Mucosa of rectum (tissue), 2 donors: ENCODE data around the gene PMS2.
"Not testable (repeated sequence)": the region's sequence is repeated elsewhere in the genome, so short reads cannot be mapped to it uniquely, and the experiment has no call there.

Experiments
- H3K27ac ChIP-seq, 2 donors: one replicate each; pipeline ENCODE4 v1.7.0; 2013; ENCODE audit warnings: inconsistent platforms in 2 of 2, low read depth in 2 of 2, low read length in 2 of 2
- H3K27me3 ChIP-seq, 2 donors: one replicate each; pipeline ENCODE4 v1.7.0; 2013; ENCODE audit warnings: low read length in 2 of 2; ENCODE audit not compliant: control insufficient read depth in 2 of 2, insufficient read depth in 2 of 2
- H3K36me3 ChIP-seq, 2 donors: one replicate each; pipeline ENCODE4 v1.7.0; 2013; ENCODE audit warnings: low read length in 2 of 2; ENCODE audit not compliant: control insufficient read depth in 2 of 2, insufficient read depth in 2 of 2
- H3K4me1 ChIP-seq, 2 donors: one replicate each; pipeline ENCODE4 v1.7.0; 2013; ENCODE audit warnings: low read length in 2 of 2, mild to moderate bottlenecking in 1 of 2; ENCODE audit not compliant: control insufficient read depth in 2 of 2, insufficient read depth in 2 of 2
- H3K4me3 ChIP-seq, 2 donors: one replicate each; pipeline ENCODE4 v1.7.0; 2013; ENCODE audit warnings: low read length in 2 of 2
- H3K9ac ChIP-seq, 2 donors: one replicate each; pipeline ENCODE4 v1.7.0; 2013; ENCODE audit warnings: low read length in 2 of 2, low read depth in 1 of 2, mild to moderate bottlenecking in 1 of 2
- H3K9me3 ChIP-seq, 2 donors: one replicate each; pipeline ENCODE4 v1.7.0; 2013; ENCODE audit warnings: low read length in 2 of 2; ENCODE audit not compliant: control insufficient read depth in 2 of 2
- donor health status: healthy.
- donor health status: Normal muscosa, but diverticular disease.

The PMS2 gene

DNA sequence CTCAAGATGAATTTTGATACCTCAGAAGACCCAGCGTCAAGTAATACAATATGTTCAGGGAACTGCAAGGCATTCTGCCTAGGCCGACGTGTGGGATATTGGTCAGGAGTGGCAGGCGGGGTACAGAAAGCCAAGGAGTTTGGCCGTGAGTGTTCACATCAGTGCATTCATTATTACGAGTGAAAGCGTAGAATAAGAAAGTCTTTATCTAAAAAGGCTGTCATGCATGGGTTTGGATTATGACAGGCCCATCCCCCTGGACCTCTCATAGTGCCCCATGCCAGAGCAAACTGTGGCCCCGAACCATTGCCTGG is 7.8 kb upstream of the PMS2 start:
- Histone ChIP-seq H3K9me3 (no peaks in the 10 kb centered on the region), H3K27me3 (no peaks in the 10 kb centered on the region), H3K4me3 (no peak overlapping the region), H3K27ac (no peak overlapping the region), H3K4me1 (peaks cover 6 to 23% of the 10 kb centered on the region in 2 donors), H3K9ac (no peak overlapping the region), H3K36me3 (peaks cover 28 to 46% of the 10 kb centered on the region in 2 donors)

DNA sequence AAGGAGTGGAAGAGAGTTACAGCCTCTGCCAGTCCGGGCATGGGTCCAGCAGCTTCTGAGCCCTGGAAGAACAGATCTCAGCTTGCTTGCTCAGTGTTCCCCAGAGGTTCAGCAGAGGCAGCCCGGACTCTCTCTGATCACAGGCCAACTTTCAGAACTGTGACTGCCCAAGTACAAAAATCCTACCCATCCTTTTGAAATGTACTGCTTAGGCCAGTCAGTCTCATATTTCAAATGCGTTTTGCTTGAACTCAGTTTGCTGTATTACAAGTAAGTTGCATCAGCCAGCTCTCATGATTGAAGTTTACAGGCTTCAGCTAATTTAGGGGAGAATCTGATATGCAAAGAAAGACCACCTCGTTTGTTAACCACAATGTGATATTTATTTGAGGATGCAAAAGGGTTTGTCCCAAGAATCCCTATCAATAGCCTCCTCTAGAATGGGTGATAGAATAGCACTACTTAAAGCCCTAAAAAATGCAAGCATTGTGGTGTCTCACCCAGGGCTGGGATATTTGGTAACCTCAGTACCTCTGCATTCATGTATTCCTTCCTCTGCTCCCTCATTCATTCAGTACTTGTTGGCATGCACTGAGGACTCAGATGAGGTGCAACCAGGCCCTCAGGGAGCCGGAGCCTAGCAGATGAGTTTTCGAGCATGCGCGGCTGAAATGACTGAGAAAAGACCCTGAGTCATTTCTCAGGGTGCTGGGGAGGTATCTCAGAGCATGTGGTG is 7.2 kb upstream of the PMS2 start:
- no peak overlapping the region for H3K4me3 ChIP-seq
- no peak overlapping the region for H3K9ac ChIP-seq
- H3K36me3 ChIP-seq, result peaks cover 24 to 42% of the 10 kb centered on the region in 2 donors
- H3K4me1 ChIP-seq, result peaks cover 6 to 24% of the 10 kb centered on the region in 2 donors
- H3K27ac ChIP-seq, result no peak overlapping the region
- no peaks in the 10 kb centered on the region for H3K9me3 ChIP-seq
- no peaks in the 10 kb centered on the region for H3K27me3 ChIP-seq

DNA sequence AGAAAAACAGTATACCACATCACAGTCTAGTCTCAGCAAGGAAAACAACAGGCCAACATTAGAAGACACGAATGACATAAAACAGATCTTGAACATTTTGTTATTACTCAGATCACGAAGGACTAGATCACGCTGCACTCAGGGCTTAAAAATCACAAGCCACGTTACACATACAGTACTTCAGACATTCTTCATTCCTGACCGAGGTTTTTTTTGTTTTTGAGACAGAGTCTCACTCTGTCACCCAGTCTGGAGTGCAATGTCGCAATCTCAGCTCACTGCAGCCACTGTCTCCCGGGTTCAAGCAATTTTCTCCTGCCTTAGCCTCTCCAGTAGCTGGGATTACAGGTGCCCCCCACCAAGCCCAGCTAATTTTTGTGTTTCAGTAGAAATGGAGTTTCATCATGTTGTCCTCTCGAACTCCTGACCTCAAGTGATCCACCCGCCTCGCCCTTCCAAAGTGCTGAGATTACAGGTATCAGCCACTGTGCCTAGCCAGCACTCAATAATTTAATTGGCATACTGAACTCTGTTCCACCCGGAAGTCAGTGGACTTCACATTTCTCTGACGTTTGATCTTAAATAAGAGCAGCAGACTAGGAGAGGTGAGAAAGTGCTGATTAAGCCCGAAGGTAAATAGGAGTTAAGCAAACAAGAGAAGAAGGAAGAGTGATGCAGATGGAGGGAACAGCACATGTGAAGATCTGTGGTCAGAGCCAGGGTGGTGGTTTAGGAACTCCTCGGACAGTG is 3.7 kb upstream of the PMS2 start:
- peak overlapping the region in 1 of 2 donors; percentile 50 for H3K9ac ChIP-seq
- H3K27me3 ChIP-seq, result no peaks in the 10 kb centered on the region
- H3K27ac ChIP-seq, result peak overlapping the region; percentile 78 to 89
- peaks cover 8 to 22% of the 10 kb centered on the region in 2 donors for H3K4me1 ChIP-seq
- no peaks in the 10 kb centered on the region for H3K9me3 ChIP-seq
- peaks cover 15 to 20% of the 10 kb centered on the region in 2 donors for H3K36me3 ChIP-seq
- peak overlapping the region in 1 of 2 donors; percentile 14 for H3K4me3 ChIP-seq

DNA sequence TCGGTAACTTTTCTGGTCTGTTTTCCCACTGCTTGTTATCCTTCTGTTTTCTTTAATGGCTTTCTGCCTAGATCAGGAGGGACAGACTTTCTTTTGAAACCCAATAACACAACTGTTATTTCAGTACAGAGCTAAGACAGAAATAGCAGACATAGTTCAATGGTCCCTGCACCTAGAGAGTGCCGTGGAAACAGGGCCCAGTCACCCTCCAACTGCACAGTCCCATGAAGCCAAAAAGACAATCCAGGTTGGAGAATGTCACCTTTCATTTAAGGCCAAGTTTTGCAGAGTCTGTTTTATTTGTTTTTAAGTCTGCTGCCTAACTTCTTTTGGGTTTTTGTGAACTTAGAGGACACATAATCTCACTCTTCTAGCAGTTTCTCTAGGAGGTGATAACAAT is 2.7 kb upstream of the PMS2 start:
- Histone ChIP-seq H3K36me3 (peaks cover 8 to 13% of the 10 kb centered on the region in 2 donors), H3K9me3 (no peaks in the 10 kb centered on the region), H3K27ac (peak overlapping the region; percentile 78 to 89), H3K9ac (peak overlapping the region in 1 of 2 donors; percentile 26), H3K4me1 (peaks cover 8 to 24% of the 10 kb centered on the region in 2 donors), H3K4me3 (no peak overlapping the region), H3K27me3 (no peaks in the 10 kb centered on the region)

DNA sequence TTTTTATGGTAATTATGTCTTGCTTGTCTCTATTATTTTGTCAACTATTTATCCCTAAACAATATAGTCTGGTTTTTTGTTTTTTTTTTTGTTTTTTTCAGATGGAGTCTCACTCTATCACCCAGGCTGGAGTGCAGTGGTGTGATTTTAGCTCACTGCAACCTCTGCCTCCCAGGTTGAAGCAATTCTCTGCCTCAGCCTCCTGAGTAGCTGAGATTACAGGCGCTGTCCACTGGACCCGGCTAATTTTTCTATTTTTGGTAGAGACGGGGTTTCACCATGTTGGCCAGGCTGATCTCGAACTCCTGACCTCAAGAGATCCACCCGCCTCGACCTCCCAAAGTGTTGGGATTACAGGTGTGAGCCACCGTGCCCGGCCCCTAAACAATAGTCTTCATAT is 1.5 kb upstream of the PMS2 start:
- peaks cover 8 to 24% of the 10 kb centered on the region in 2 donors for H3K4me1 ChIP-seq

DNA sequence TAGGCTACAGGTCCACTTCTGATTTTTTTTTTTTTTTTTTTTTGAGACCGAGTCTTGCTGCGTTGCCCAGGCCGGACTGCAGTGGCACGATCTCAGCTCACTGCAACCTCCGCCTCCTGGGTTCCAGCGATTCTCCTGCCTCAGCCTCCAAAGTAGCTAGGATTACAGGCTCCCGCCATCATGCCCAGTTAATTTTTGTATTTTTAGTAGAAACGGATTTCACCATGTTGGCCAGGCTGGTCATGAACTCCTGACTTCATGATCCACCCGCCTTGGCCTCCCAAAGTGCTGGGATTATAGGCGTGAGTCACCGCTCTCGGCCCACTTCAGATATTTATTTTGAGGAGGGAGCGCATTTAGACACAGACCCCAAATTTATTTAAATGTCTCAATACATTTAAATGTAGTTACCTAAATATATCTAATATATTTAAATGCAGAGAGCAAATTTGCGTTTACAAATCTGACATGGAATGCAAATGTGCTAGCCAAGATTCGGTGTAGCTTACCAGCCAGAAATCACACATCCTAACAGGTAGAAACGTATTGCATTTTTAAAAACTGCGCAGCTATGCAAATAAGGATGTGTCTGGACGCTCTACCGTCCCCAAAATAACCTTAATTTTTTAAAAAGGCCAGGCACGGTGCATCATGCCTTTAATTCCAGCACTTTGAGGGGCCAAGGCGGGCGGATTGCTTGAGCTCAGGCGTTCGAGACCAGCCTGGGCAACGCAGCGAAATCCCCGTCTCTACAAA is 836 bp downstream of the PMS2 start:
- H3K27me3 ChIP-seq, H3K36me3 ChIP-seq, H3K27ac ChIP-seq, H3K9me3 ChIP-seq: not testable (repeated sequence)
- Histone ChIP-seq H3K9ac (peak overlapping the region; percentile 34 to 79), H3K4me1 (peaks cover 6 to 17% of the 10 kb centered on the region in 2 donors), H3K4me3 (peak overlapping the region; percentile 85 to 86)

More for the DNA sequence above, 1.5 kb upstream of the PMS2 start:
- not testable (repeated sequence) for H3K27ac ChIP-seq, H3K36me3 ChIP-seq, H3K9me3 ChIP-seq, H3K27me3 ChIP-seq, H3K4me3 ChIP-seq
- H3K9ac ChIP-seq, result peak overlapping the region in 1 of 2 donors; percentile 32

DNA sequence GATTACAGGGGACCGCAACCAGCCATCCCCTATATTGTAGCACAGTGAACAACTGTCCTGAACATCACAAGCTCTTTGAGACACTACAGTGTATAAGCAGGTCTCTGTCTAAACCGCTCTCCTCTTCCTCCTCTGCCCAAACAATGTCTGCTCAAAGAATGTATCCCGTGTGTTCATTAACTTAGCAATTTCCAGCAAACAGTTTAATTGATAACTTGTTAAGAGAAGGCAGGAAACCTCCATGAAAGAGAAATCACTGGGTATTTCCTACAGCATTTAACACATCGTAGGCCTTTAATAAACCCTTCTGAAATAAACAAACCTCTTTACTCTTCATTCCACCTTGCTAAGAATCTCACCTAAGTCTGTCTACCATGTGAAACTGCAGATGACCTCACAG is 1.5 kb downstream of the PMS2 start:
- no peaks in the 10 kb centered on the region for H3K9me3 ChIP-seq
- no peak overlapping the region for H3K27ac ChIP-seq
- no peaks in the 10 kb centered on the region for H3K27me3 ChIP-seq
- H3K4me1 ChIP-seq, result peaks cover 2 to 13% of the 10 kb centered on the region in 2 donors
- peaks cover 1 to 4% of the 10 kb centered on the region in 2 donors for H3K36me3 ChIP-seq
- H3K9ac ChIP-seq, result peak overlapping the region; percentile 6 to 12
- peak overlapping the region in 1 of 2 donors; percentile 7 for H3K4me3 ChIP-seq

DNA sequence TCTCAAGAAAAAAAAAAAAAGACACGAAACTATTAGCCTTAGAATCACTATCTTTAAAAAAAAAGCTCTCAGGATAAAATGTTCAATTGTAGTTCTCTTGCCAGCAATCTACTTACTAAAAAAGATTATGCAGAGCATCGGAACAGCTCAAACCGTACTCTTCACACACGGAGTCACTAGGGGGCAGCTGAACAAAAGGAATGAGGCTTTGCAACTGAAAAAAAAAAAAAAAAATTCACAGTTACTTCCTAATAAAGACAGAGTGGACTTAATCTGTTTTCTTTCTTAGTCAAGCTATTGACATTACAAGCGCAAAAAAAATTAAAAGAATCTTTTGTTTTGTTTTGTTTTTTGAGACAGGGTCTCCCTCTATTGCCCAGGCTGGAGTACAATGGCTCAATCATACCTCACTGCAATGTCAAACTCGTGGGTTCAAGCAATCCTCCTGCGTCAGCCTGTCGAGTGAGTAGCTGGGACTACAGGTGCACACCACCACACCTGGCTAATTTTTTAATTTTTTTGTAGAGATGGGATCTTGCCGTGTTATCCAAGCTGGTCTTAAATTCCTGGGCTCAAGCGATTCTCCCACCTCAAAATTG is 11.5 kb downstream of the PMS2 start:
- H3K27ac ChIP-seq, result no peak overlapping the region
- no peak overlapping the region for H3K4me3 ChIP-seq
- no peaks in the 10 kb centered on the region for H3K27me3 ChIP-seq
- no peaks in the 10 kb centered on the region for H3K9me3 ChIP-seq
- no peaks in the 10 kb centered on the region for H3K4me1 ChIP-seq
- peaks cover 22 to 34% of the 10 kb centered on the region in 2 donors for H3K36me3 ChIP-seq
- H3K9ac ChIP-seq, result no peak overlapping the region

DNA sequence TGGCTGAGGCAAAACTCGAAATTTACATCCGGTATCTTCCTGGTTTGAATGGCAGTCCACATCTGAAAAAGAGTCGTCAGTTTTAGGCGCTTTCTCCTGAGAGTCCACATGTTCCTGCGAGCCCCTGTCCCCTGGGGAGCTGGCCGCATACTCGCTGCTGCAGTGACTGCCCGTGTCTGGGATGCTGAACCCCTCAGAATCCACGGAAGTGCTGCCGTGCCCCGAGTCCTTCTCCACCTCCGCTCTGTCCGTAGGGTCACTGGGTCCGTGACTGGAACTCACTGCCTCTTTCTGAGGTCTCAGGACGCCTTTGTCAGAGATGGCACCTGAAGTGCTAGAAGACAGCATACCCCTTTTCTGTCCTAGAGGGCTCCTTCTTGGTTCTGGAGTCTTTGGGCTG is 21.8 kb downstream of the PMS2 start:
- not testable (repeated sequence) for H3K9me3 ChIP-seq, H3K4me1 ChIP-seq, H3K4me3 ChIP-seq, H3K9ac ChIP-seq, H3K27ac ChIP-seq, H3K27me3 ChIP-seq
- peaks cover 9 to 22% of the 10 kb centered on the region in 2 donors for H3K36me3 ChIP-seq
